Urinary bladder (tissue), 4 donors: Measurements from ENCODE around the gene TSSK2. TPM values are rescaled to one million over a fixed set of nuclear protein-coding genes. Genes with fewer than 3 reads are reported as not detected.
"Not testable (repeated sequence)": the region's sequence is repeated elsewhere in the genome, so short reads cannot be mapped to it uniquely, and the experiment has no call there.

Source experiments
- DNase-seq: peaks from one replicate; pipeline ENCODE4 v3.0.0-alpha.2; 2015; ENCODE audit errors: extremely low spot score
- H3K27ac ChIP-seq: one replicate; pipeline ENCODE4 v1.5.1; 2013; ENCODE audit warnings: low read depth, mild to moderate bottlenecking, moderate library complexity
- H3K36me3 ChIP-seq: one replicate; pipeline ENCODE4 v1.6.1; 2013; ENCODE audit warnings: mild to moderate bottlenecking, moderate library complexity; ENCODE audit not compliant: insufficient read depth
- H3K4me1 ChIP-seq: one replicate; pipeline ENCODE4 v1.6.1; 2013; ENCODE audit warnings: mild to moderate bottlenecking, moderate library complexity; ENCODE audit not compliant: insufficient read depth
- H3K4me3 ChIP-seq: one replicate; pipeline ENCODE4 v1.5.1; 2013; ENCODE audit warnings: low read depth, low read length
- WGBS: extraction: QIAGEN DNeasy Blood & Tissue Kit; methylation state at CpG from one replicate; pipeline ENCODE4 v1.1.7; 2013; 5-methylcytosine and 5-hydroxymethylcytosine counted together
- polyA plus RNA-seq: library from polyadenylated mRNA; stranded (reverse); fragments of 200-250 nt; gene quantifications from one replicate; pipeline ENCODE4 v1.2.3, GENCODE V29; 2013
- total RNA-seq: library from RNA; depleted of rRNA; stranded (reverse); fragments of >200 nt; gene quantifications from one replicate; pipeline ENCODE4 v1.2.3, GENCODE V29; 2014
- donor health status: healthy with polysubstance abuse.
- donor health status: healthy.

TSSK2 gene
- total and polyA plus RNA-seq, 2 donors: 0.25 TPM; not detected in 1

- H3K27ac ChIP-seq: no peak overlapping the region
- no peak overlapping the region for H3K4me3 ChIP-seq
- DNase-seq: no peak
- no peaks in the 10 kb centered on the region for H3K36me3 ChIP-seq
- 36% methylated on average over 33 of the region's 33 CpGs for WGBS
- peaks cover 1% of the 10 kb centered on the region for H3K4me1 ChIP-seq
Observed at GRCh38 chr22:19148417-19149046, 17.4 kb downstream of the TSSK2 start.

- no peaks in the 10 kb centered on the region for H3K36me3 ChIP-seq
- H3K27ac ChIP-seq: no peak overlapping the region
- H3K4me1 ChIP-seq: peaks cover 1% of the 10 kb centered on the region
- H3K4me3 ChIP-seq: peak overlapping the region; percentile 14
- 2% methylated on average over 92 of the region's 92 CpGs for WGBS
- no peak for DNase-seq
Observed at GRCh38 chr22:19149047-19149883, 18.2 kb downstream of the TSSK2 start.

- Histone ChIP-seq H3K4me1 (peaks cover 1% of the 10 kb centered on the region), H3K36me3 (no peaks in the 10 kb centered on the region), H3K4me3 (peak within 1 kb of the TSS; percentile 14), H3K27ac (no peak within 1 kb of the TSS)
- 1% methylated on average over 59 of the region's 59 CpGs for WGBS
- no peak for DNase-seq
Observed at GRCh38 chr22:19149991-19150390, 18.9 kb downstream of the TSSK2 start, which contains the start of gene GSC2. Gene GSC2, minus strand, starts transcription at chr22:19150292. Its CDS starts 9 bp downstream, at chr22:19150283.

- WGBS: 7% methylated on average over 68 of the region's 68 CpGs
- no peak for DNase-seq
- Histone ChIP-seq H3K4me1 (peaks cover 1% of the 10 kb centered on the region), H3K4me3 (no peak overlapping the region), H3K27ac (no peak overlapping the region), H3K36me3 (no peaks in the 10 kb centered on the region)
Observed at GRCh38 chr22:19150482-19151328, 19.6 kb downstream of the TSSK2 start.

GRCh38 chr22:19151329-19152191 is 20.5 kb downstream of the TSSK2 start:
- Histone ChIP-seq H3K27ac (no peak overlapping the region), H3K4me3 (no peak overlapping the region), H3K36me3 (no peaks in the 10 kb centered on the region), H3K4me1 (peaks cover 1% of the 10 kb centered on the region)
- WGBS: 49% methylated on average over 10 of the region's 10 CpGs
- DNase-seq: no peak

- peaks cover 1% of the 10 kb centered on the region for H3K4me1 ChIP-seq
- H3K36me3 ChIP-seq: no peaks in the 10 kb centered on the region
- H3K4me3 ChIP-seq: no peak overlapping the region
- DNase-seq: no peak
- no peak overlapping the region for H3K27ac ChIP-seq
- 60% methylated on average over 11 of the region's 11 CpGs for WGBS
Observed at GRCh38 chr22:19152942-19153883, 22.1 kb downstream of the TSSK2 start.

- H3K4me1 ChIP-seq, H3K36me3 ChIP-seq, H3K27ac ChIP-seq, DNase-seq, H3K4me3 ChIP-seq: not testable (repeated sequence)
- 86% methylated on average over 9 of the region's 9 CpGs for WGBS
Observed at GRCh38 chr22:19156109-19156508, 25.0 kb downstream of the TSSK2 start.

GRCh38 chr22:19158649-19159048 is 27.5 kb downstream of the TSSK2 start:
- H3K36me3 ChIP-seq, H3K4me1 ChIP-seq, H3K4me3 ChIP-seq, DNase-seq, H3K27ac ChIP-seq: not testable (repeated sequence)
- 90% methylated on average over 11 of the region's 11 CpGs for WGBS

- Histone ChIP-seq H3K4me1 (no peaks in the 10 kb centered on the region), H3K36me3 (no peaks in the 10 kb centered on the region), H3K27ac (no peak overlapping the region), H3K4me3 (no peak overlapping the region)
- no peak for DNase-seq
- WGBS: 95% methylated on average over 6 of the region's 6 CpGs
Observed at GRCh38 chr22:19164425-19164824, 33.3 kb downstream of the TSSK2 start.

GRCh38 chr22:19166421-19166820 is 35.3 kb downstream of the TSSK2 start:
- peaks cover 1% of the 10 kb centered on the region for H3K4me1 ChIP-seq
- no peak overlapping the region for H3K4me3 ChIP-seq
- no peak overlapping the region for H3K27ac ChIP-seq
- no peaks in the 10 kb centered on the region for H3K36me3 ChIP-seq
- DNase-seq: no peak
- 75% methylated on average over 8 of the region's 8 CpGs for WGBS

- Histone ChIP-seq H3K4me1 (peaks cover 1% of the 10 kb centered on the region), H3K27ac (no peak overlapping the region), H3K4me3 (no peak overlapping the region), H3K36me3 (no peaks in the 10 kb centered on the region)
- WGBS: 75% methylated on average over 13 of the region's 13 CpGs
- no peak for DNase-seq
Observed at GRCh38 chr22:19167106-19167869, 36.2 kb downstream of the TSSK2 start.
